CD4-positive, alpha-beta T cell treated with Interleukin-4 for 4 hours (primary cell): ENCODE measurements around the gene SAV1.
A peak's percentile ranks its signal among the peaks of the same experiment; 100 is the strongest.
"Not testable (repeated sequence)": the region's sequence is repeated elsewhere in the genome, so short reads cannot be mapped to it uniquely, and the experiment has no call there.

Source experiments
- DNase-seq: peaks from one replicate; pipeline ENCODE4 v3.0.0-alpha.2; 2020

SAV1 gene

DNA sequence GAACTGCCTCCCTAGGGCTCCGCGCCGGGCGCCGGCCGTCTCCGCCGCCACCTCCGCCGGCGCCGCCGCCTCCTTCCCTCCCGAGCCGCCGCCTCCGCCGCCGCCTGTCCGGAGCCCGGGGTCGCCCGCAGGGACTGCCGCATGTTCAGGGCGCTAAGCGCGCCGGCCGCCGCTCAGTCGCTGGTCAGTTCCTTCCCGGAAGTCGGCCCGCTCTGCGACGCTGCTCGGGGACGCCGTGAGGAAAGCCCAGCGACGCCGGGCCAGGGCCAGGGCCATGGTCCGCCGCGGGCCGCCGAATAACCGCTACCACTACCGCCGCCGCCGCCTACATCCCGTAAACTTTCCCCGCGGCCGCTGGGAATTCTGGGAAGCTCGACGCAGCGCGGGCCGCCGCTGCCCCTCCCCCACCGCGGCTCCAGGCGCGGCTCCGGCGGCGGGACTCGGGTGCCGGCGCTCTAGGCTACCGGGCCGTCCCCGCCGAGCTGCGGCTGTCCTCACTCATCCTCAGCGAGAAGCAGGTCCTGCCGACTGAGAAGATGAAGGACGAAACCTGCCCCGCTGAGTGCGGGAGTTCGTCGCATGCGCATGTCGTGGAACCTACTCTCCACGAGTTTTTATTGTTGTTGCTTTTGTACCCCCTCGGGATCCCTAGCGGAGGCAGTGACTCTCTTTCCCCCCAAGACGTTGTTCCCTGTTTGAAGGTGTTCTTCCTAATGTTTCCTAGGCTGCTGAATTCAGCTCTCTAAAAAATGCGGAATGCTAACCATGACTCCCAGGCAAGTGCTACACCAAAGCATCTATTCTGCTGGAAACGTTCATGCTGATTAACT lies at the start of gene SAV1:
SAV1 (minus strand) TSS at position 311 of the 830 bp plus-strand sequence. CDS start 339 bp downstream, outside the sequence.
- peak; percentile 30 for DNase-seq

DNA sequence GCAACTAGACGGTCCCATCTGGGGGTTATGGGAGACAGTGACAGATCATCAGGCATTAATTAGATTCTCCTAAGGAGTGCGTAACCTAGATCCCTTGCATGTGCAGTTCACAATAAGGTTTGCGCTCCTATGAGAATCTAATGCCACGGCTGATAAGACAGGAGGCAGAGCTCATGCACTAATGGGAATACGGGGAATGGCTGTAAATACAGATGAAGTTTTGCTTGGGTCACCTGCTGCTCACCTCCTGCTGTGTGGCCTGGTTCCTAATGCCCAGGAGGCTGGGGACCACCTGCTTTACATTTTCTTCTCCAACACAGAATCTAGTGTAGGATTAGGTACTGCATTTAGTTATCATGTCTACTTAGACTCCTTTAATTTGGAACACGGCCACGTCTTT lies 49.7 kb upstream of the SAV1 start:
- no peak for DNase-seq

DNA sequence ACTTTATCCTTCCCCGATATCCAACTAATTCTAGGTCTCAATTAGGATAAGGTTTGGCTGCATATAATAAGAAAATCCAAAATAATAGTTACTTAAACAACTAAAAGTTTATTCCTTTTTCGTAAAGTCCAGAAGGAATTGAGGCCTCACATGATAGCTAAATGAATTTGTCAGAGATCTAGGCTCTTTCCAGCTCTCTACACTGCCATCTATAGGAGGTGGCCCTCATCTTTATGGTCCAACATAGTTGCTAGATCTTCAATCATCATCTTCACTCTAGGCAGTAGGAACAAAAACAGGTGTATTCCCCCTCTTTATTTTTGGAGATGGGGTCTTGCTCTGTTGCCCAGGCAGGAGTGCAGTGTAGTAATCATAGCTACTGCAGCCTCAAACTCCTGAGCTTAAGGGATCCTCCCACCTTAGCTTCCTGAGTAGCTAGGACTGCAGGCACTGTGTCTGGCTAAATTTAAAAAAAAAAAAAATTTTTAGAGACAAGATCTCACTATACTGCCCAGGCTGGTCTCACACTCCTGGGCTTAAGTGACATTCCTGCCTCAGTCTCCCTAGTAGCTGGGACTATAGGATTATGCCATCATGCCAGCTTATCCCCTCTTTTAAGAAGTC lies 46.5 kb upstream of the SAV1 start:
- DNase-seq, result peak; percentile 6

DNA sequence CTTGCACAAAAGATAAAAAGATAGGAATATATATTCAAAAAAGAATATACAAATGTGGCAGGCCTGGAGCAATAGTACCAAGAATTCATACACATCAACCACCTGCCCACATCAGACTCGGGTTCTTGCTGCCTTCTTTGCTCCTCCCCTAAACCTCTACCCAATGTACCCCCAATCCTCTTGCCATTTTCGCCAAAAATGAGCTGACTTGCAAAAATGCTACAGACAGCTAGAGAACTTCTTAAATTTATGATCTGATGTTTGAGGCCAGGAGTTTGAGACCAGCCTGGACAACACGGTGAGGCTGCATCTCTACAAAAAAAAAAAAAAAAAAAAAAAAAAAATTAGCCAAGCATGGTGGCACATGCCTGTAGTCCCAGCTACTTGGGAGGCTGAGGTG lies 42.9 kb upstream of the SAV1 start:
- DNase-seq, result no peak

DNA sequence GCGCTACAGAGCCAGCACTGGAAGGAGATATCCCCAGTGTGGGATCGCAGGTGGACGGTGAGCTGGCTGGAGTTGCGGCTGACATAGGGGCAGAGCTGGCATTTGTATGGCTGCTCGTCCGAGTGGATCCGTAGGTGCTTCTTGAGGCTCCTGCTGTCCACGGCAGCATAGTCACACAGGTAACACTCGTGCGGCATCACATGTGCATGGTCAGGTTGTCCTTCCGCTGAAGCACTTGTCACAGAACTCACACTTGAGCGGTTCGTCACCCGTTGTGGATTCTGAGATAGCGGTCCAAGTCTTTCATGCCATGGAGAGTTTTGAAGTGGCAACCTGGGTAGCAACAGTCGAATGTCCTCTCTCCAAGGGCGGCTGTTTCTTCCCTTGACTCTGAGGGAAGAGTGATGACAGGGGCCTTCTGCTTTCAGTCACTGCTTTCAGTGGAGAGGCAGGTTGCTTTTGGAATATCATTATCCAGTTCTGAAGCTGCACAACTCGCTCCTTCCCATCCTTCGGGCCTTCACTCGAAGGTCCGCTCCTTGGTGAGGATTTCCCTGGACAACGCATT lies 37.0 kb upstream of the SAV1 start:
- DNase-seq, result no peak

DNA sequence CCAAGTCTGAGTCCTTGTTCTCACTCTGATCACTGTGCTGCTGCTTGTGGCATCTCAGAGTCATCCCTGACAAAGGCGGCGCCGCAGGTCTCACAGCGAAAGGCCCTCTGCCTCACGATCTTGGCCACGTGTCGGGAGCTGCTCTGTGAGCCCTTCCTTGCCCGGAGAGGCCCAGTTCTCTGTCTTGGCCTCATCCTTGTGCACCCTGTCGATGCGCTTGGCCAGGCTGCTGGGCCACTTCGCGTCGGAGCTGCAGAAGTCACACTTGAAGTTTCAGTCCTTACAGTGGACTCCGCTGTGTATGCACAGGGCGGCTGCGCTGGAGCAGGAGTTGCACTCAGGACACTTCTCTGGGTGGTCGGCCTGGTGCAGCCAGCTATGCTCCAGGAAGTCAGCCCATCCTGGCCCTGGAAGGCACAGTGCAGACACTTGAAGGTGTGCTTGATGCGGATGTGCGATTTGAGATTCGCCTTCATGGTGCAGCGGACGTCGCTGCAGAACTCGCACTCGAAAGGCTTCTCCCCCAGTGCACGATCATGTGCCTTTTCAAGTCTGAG lies 36.4 kb upstream of the SAV1 start:
- no peak for DNase-seq

DNA sequence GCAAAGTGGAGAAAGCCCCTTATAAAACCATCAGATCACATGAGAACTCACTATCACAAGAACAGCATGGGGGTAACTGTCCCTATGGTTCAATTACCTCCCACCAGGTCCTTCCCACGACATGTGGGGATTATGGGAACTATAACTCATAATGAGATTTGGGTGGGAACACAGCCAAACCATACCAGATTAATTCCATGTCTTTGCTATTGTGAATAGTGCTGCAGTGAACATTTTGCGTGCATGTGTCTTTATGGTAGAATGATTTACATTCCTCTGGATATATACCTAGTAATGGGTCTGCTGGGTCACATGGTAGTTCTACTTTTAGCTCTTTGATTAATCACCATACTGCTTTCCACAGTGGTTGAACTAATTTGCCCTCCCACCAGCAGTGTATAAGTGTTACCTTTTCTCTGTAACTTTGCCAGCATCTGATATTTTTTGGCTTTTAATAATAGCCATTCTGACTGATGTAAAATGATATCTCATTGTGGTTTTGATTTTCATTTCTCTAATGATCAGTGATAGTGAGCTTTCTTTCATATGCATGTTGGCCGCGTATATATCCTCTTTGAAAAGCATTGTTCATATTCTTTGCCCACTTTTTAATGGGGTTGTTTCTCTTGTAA lies 29.7 kb upstream of the SAV1 start:
- no peak for DNase-seq

DNA sequence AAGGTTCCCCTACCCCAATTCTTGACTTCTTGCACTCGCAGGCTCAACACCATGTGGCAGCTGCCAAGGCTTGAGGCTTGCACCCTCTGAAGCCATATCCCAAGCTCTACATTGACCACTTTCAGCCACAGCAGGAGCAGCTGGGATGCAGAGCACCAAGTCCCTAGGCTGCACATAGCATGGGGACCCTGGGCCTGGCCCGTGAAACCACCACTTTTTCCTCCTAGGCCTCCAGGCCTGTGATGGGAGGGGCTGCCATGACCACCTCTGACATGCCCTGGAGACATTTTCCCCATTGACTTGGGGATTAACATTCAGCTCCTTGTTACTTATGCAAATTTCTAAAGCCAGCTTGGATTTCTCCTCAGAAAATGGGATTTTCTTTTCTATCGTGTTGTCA lies 26.2 kb upstream of the SAV1 start:
- DNase-seq, result not testable (repeated sequence)

DNA sequence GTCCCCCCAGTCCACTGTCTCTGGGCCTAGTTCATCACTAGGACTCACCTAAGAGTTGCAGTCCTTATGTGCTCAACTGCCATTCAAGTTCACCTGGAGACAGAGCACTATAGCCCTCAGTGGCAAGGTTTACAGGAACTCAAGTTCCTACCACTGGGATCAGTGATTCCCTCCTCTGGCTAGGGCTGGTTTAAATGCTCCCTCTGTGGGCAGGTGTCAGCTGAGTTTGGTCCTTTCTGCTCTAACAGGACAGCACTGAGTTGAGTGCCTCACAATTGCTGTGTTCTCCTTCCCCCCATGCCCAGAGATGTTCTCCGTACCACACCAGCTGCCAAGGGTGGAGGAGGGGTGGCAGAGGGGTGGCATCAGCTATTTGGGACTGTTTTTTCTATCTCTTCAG lies 20.8 kb upstream of the SAV1 start:
- DNase-seq, result no peak

DNA sequence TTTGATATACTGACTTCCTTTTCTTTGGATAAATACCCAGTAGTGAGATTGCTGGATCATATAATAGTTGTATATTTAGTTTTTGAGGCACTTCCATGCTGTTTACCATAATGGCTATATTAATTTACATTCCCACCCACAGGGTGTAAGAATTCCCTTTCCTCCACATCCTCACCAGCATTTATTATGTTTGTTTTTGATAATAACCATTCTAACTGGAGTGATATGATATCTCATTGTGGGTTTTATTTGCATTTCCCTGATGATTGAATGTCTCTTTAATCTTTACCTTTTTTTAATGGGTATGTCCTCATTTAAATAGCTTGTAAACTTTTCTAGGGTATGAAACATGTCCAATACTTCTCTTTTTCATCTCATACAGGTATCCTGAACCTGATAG lies 11.6 kb upstream of the SAV1 start:
- DNase-seq, result no peak

DNA sequence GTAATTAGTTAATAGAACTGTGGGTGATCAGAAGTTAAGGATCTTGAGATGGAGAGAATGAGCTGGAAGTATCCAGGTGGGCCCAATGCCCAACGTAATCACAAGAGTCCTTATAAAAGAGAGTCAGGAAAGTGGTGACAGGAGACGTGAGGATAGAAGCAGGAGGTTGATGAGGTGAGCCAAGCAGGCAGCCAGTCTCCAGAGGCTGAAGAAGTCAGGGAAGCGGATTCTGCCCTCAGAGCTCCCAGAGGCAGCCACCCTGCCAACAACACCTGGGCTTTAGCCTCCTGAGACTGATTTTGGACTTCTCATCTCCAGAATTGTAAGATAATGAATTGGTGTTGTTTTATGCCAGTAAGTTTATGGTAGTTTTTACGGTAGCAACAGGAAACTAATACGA lies 10.1 kb upstream of the SAV1 start:
- DNase-seq, result no peak

DNA sequence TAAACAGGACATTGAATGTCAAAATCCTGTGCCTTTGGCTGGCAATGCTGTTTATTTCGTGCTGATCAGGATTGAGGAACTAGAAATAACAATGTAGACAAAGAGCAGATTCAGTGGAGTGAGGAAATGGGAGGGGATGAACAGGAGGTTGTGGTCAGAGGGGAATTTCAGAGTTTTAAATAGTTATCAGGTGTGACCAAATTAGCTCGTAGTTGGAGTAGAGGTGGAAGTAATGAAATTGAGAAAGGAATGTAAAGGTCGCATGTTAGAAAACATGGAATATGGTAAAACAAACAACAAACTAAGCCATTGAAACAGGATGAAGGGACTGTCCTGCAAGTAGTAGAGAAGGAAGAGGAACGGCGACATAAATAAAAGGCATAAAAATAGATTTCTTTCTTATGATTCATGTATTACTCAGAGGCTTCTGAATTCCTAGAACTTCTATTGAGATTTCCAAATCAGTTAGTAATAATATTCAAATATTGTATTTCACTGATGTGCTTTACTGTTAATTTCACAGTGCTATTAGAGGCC lies 9.5 kb upstream of the SAV1 start:
- no peak for DNase-seq

DNA sequence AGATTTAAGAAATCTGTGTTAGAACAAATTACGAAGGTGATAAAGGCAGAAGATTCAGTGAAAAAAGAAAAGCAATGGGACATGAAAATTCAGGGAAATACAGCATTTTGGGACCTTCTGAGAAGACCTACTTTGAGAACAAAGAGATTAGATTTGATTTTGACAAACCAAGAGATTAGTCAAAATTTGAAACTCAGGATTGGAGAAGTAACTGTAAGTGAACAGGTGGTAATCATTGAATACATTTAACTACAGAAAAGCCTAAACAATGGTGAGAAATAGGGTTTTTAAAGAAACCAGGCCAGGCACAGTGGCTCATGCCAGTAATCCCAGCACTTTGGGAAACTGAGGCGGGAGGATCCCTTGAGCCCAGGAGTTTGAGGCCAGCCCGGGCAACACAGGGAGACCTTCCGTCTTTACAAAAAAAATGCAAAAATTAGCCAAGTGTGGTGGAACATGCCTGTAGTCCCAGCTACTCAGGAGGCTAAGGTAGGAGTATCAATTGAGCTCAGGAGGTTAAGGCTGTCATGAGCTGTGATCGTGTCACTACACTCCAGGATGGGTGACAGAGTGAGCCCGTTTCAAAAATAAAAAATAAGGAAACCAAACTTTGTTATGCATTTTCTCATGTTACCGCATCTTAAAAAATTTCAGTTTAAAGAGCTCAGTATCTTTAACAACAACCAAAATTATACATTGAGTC lies 8.9 kb upstream of the SAV1 start:
- DNase-seq, result no peak

DNA sequence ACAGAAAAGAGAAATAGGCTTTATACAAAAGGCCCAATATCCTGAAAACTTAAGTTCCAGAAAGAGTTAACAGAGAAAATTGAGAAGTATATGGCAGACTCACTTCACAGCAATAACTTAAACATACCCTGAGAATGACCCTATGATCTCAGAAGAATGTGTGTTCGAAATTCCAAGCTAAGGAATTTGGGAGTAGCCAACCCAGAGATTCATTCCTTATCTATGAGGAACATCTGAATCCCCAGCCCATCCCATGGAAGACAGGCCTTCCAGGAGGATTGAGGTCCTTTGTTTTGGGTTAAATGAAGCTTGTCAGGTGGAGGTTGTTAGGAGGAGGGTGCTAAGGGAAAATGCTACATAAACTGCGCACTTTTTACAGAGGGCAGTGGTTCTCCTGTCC lies 7.5 kb upstream of the SAV1 start:
- no peak for DNase-seq

DNA sequence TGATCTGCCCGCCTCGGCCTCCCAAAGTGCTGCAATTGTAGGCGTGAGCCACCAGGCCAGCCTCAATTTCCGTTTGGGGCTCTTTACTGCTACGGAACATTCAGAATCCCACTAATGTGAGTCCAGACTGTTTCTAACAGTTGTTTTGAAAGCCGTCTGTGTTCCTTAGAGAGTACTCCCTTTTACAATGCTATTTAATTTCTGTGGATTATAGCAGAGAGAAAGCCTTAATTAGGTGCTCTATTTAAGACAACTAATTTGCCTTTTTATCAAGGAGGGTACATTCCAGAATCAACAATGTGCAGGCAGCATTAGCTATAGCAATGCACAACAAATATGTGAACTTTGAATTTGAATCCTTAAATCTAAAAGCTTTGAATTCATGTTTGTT lies 2.8 kb upstream of the SAV1 start:
- no peak for DNase-seq

DNA sequence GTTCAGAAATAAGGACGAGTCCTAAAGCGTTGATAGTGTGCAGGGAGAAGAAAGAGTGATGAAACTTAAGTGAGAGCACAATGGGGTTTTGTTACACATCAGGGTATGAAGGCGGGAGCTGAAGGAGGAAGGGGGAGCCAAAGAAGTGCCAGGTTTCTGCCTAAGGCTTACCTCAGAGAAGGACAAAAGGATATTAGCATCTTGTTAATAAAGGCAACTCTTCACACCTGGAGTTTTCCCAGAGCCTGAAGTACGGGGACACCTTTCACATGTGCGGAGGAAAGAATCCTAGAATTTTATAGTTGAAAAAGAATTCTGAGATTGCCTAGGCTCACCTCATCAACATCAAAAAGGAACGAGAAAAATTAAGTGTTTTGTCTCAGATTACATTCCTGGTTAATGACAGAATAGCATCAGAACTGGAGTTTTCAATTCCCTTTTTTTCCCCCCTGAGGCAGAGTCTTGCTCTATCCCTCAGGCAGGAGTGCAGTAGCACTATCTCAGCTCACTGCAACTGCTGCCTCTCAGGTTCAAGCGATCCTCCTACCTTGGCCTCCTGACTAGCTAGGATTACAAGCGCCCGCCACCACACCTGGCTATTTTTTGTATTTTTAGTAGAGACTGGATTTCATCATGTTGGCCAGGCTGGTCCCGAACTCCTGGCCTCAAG lies 2.2 kb upstream of the SAV1 start:
- no peak for DNase-seq

DNA sequence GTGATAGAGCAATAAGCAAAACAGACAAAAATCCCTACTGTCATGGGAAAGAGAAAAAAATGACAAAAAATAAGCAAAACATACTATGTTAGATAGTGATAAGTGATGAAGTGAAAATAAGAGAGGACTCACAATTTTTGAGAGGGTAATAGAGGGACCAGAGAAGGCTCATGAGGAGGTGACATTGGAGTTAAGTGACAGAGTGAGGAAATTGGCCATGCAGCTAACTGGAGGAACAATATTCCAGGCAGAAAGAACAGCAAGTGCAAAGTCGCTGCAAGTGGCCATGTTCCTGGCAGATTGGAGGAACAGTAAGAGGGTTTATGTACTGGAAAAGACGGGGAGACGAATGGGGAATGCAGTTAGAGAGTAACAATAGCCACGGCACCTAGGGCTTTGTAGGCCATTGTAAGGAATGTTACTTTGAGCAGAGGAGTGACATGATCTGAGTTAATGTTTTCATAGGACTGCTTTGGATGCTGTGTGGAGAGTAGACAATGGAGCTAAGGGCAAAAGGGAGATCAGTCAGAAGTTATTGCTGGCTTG lies 1.4 kb upstream of the SAV1 start:
- DNase-seq, result no peak

DNA sequence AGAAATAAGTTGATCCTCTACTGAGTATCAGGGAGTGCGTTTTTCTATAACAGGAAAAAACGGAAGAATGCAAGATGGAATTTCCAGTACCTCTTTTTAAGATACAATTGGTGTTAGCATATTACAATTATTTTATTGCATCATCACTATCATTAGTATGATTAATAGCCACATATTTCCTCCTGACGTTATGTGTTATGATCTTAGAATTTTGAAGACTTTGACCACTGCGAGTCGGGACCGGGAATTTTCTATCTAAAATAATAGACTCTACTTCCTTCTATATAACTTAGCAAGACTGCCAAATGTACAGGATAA lies 679 bp upstream of the SAV1 start:
- DNase-seq, result no peak

DNA sequence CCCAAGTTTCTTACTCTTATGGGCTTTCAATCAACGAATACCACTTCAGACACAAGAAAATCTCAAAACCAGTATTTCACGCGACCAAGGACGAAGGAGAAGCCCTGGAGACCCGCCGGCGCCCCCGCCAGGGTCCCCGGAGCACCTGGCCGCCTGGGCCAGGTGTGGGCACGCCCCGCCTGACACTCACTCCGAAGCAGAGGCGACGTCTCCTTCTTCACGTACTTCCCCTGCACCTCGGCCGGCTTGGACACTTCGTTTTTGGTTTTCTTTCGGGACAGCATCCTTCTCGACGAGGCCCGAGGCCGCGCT lies 466 bp downstream of the SAV1 start:
- DNase-seq, result peak; percentile 5

DNA sequence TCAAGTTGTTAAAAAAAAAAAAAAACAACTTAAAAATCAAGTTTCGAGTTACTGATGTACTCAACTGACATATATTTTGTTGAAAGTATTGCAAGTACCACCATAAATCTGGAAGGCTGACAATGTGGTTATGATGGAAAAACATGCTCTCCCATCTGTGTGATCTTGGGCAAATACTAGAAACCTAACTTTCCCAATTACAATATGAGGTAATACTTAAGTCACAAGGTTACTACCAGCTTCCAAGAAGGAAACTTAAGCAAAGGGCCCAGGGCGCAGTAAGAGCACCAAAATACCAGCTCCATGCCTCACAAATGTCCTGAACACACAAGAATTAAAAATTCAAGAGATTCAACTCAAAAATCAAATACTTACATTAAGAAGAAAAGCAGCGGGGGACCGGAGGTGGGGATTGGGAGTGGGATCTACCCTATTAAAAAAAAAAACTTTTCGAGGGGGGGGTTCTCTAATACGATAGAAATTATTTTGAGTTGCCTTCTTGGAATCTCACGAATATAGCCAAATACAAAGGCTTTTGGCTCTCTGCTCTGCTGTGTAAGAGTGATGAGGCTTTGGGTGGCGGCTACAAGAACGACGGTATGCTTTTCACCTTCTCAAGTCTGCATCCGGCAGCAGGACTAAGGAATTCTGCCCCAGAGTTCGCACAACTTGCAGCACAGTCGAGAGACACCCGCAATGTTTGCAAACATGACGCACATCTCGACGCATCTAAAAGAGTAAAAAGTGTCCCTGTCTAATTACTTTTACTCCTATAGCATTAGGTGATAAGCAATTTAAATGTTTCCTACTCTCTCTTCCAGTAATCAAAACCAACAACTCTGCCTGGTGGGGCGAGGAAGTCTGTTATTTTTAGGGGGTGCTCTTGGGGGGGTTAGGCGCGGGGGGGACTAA lies 1.1 kb downstream of the SAV1 start:
- peak; percentile 11 for DNase-seq

DNA sequence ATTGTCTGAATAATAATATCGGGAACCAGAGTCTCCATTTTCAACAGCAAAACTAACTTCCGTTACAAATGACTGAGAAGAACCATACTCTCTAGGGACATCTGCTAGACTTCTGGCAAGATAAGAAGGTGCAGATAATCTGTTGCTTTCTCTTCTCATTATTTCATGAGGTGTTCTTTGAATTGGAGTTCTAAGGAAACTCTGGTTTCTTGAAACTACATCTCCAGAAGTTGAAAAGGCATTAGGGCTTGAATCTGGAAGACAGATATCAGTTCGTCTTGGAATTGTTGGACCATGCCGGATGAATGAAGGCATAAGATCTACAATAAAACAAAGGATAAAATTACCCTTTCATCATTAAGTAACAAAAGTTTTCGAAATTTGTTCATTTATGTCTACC lies 2.8 kb downstream of the SAV1 start:
- not testable (repeated sequence) for DNase-seq
